ENCODE measurements around the gene A1CF.

GRCh38 chr10:50794490-50794889 is 90.9 kb downstream of the A1CF start:
- no peak for TF ChIP-seq CHD4 (IDR thresholded peaks at IDR 0.05; ENCODE audit: borderline replicate concordance)
- no peak for TF ChIP-seq RNF2 (IDR thresholded peaks at IDR 0.05; ENCODE audit: borderline replicate concordance, low read depth)
- TF ChIP-seq HOXA7 (CRISPR knock-in tag; IDR thresholded peaks at IDR 0.05), result no peak
- TF ChIP-seq RCOR1 (IDR thresholded peaks at IDR 0.05; ENCODE audit: low read depth, low read length), result no peak
- no peak for TF ChIP-seq CBX8 (IDR thresholded peaks at IDR 0.05)
- TF ChIP-seq CTCF (IDR thresholded peaks at IDR 0.05), result no peak
